ENCODE data around the gene EIF3J. TPM values are rescaled to one million over a fixed set of nuclear protein-coding genes. Genes with fewer than 3 reads are reported as not detected.
"Not testable (repeated sequence)": the region's sequence is repeated elsewhere in the genome, so short reads cannot be mapped to it uniquely, and the experiment has no call there.

EIF3J gene
- 84.0 and 96.4 TPM in 2 replicates for total RNA-seq (2014; rRNA removed; shearing (Covaris generic))

DNA sequence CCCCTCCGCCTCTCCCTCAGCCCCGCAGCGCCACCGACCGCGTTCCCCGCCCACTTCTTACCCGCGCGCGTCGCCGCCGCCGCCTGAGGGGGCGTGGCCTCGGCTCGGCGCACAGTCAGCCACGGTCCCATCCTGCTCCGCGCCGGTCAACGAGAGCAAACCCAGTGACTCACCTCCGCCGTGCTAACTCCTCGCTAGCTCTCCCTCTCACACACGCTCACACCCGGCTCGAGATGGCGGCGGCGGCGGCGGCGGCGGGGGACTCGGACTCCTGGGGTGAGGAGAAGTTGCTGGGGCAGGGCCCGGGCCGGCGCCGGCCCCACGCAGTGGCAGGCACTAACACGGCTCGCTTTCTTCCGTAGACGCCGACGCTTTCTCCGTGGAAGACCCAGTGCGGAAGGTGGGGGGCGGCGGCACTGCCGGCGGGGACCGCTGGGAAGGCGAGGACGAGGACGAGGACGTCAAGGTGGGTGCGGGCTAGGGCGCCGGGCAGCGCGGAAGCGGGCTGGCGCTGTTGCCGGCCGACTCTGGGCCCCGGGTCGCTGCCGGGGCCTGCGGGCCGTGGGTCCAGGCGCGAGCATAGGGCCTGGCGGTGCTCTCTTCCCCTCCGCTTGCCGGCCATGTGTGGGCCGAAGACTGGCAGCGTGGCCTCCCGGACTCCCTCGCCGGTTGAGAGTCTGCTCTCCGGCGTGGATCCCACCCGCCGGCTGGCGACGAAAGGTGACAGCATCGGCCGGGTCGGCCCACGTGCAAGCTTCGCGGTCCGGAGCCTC is at the start of gene EIF3J:
EIF3J (plus strand) TSS at position 186 of the 773 bp plus-strand sequence; CDS start at position 234, 48 bp downstream.
- peak; percentile 95 to 96 for DNase-seq
- Histone ChIP-seq H3K4me1 (no peaks in the 10 kb centered on the region), H3K27ac (peak within 1 kb of the TSS; percentile 86), H3K27me3 (no peaks in the 10 kb centered on the region), H3K4me3 (peak within 1 kb of the TSS; percentile 99), H3K36me3 (peaks cover 26% of the 10 kb centered on the region), H3K9me3 (replicated peaks) (no peaks in the 10 kb centered on the region)

GRCh38 chr15:44489464-44489863 is 47.5 kb upstream of the EIF3J start:
- Histone ChIP-seq H3K4me3 (no peak overlapping the region), H3K36me3 (peaks cover 57% of the 10 kb centered on the region), H3K27ac (no peak overlapping the region), H3K4me1 (peaks cover 3% of the 10 kb centered on the region; the same call in 1 of the 2 replicates), H3K27me3 (no peaks in the 10 kb centered on the region), H3K9me3 (replicated peaks) (no peaks in the 10 kb centered on the region)
- DNase-seq: no peak

DNA sequence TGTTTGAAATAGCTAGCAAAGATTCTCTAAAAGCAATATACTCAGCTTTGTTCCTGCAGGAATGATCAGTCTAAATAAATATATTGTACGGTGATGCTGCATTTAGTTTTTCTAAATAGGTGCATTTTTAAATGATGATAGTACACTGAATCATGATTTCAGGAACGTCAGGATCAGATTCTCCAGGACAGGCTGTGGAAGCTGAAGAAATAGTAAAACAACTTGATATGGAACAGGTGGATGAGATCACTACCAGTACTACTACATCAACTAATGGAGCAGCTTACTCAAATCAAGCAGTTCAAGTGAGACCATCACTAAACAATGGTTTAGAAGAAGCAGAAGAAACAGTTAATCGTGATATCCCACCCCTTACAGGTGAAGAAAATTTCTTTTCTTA is 46.3 kb upstream of the EIF3J start:
- DNase-seq: no peak
- Histone ChIP-seq H3K27me3 (no peaks in the 10 kb centered on the region), H3K36me3 (peaks cover 61% of the 10 kb centered on the region), H3K27ac (no peak overlapping the region), H3K9me3 (replicated peaks) (no peaks in the 10 kb centered on the region), H3K4me1 (peaks cover 3% of the 10 kb centered on the region; the same call in 1 of the 2 replicates), H3K4me3 (no peak overlapping the region)

GRCh38 chr15:44492040-44492439 is 44.9 kb upstream of the EIF3J start:
- no peaks in the 10 kb centered on the region for H3K27me3 ChIP-seq
- H3K4me3 ChIP-seq: no peak overlapping the region
- no peak for DNase-seq
- no peak overlapping the region for H3K27ac ChIP-seq
- H3K36me3 ChIP-seq: peaks cover 68% of the 10 kb centered on the region
- peaks cover 3% of the 10 kb centered on the region; the same call in 1 of the 2 replicates for H3K4me1 ChIP-seq
- no peaks in the 10 kb centered on the region for H3K9me3 ChIP-seq (replicated peaks)

- H3K4me3 ChIP-seq: no peak overlapping the region
- H3K4me1 ChIP-seq: peaks cover 3% of the 10 kb centered on the region; the same call in 1 of the 2 replicates
- H3K9me3 ChIP-seq (replicated peaks): no peaks in the 10 kb centered on the region
- no peaks in the 10 kb centered on the region for H3K27me3 ChIP-seq
- no peak overlapping the region for H3K27ac ChIP-seq
- no peak for DNase-seq
- H3K36me3 ChIP-seq: peaks cover 67% of the 10 kb centered on the region
Measured at GRCh38 chr15:44492672-44493071, 44.3 kb upstream of the EIF3J start.

DNA sequence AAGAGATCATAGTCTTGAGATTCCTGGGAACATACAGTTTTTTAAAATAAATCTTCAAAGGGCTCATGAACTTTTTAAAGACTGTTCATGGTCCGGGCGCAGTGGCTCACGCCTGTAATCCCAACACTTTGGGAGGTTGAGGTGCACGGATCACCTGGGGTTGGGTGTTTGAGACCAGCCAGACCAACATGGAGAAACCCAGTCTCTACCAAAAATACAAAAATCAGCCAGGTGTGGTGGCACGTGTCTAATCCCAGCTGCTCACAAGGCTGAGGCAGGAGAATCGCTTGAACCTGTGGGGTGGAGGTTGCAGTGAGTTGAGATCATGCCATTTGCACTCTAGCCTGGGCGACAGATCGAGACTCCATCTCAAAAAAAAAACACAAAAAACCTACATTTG is 41.4 kb upstream of the EIF3J start:
- Histone ChIP-seq H3K27me3 (no peaks in the 10 kb centered on the region), H3K4me3 (no peak overlapping the region), H3K4me1 (no peaks in the 10 kb centered on the region), H3K9me3 (replicated peaks) (no peaks in the 10 kb centered on the region), H3K36me3 (peaks cover 64% of the 10 kb centered on the region), H3K27ac (no peak overlapping the region)
- DNase-seq: no peak

GRCh38 chr15:44500555-44500954 is 36.4 kb upstream of the EIF3J start:
- DNase-seq: no peak
- Histone ChIP-seq H3K4me1 (peaks cover 5% of the 10 kb centered on the region; the same call in 1 of the 2 replicates), H3K36me3 (peaks cover 65% of the 10 kb centered on the region), H3K27me3 (no peaks in the 10 kb centered on the region), H3K4me3 (no peak overlapping the region), H3K9me3 (replicated peaks) (no peaks in the 10 kb centered on the region), H3K27ac (no peak overlapping the region)

DNA sequence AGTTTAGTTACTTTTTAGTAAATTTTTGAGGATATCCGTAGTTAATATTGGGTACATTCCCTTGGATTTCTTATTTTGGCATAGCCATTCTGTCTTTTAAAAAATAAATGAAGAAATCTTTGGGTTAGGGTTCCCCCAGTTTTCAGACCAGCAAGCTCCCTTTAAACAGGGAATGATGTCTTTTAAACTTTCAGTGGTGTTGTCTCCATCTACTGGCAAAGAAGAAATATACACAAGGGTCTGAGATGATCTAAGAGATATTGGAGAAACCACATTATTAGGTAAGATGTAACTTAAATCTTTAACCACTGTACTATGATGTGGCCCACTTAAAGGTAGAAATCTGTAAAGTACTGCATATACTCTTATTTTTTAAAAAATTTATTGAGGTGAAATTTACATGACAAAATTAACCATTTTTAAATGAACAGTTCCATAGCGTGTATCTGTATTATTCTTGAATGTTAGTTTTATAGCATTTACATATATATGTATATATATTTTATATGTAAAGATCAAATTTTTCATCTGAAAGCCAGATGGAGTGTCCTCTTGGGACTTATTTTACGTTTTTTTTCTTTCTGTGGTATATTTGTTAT is 35.1 kb upstream of the EIF3J start:
- Histone ChIP-seq H3K4me1 (peaks cover 5% of the 10 kb centered on the region; the same call in 1 of the 2 replicates), H3K36me3 (peaks cover 60% of the 10 kb centered on the region), H3K9me3 (replicated peaks) (no peaks in the 10 kb centered on the region), H3K27me3 (no peaks in the 10 kb centered on the region), H3K27ac (no peak overlapping the region), H3K4me3 (no peak overlapping the region)
- DNase-seq: peak in 1 of 2 experiments; percentile 56

DNA sequence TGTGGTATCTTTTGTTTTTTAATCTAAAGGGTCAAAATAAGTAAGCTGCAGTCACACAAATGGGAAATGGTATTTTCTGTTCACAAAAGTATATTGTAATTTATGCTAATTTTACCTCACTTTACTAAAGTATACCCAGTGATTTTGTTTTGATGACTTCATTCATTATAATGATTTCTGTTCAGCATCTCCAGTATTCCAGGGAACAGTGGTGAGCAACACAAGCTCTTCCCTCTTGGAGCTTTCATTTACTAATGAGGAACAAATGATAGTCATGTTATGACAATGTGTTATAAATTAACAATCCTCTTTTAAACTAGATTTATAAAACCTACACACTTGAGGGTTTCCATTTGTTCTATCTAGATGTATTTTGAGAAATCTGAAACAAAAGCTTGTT is 20.5 kb upstream of the EIF3J start:
- H3K4me3 ChIP-seq: no peak overlapping the region
- no peaks in the 10 kb centered on the region for H3K27me3 ChIP-seq
- no peak overlapping the region for H3K27ac ChIP-seq
- H3K9me3 ChIP-seq (replicated peaks): no peaks in the 10 kb centered on the region
- no peak for DNase-seq
- peaks cover 59% of the 10 kb centered on the region for H3K36me3 ChIP-seq
- no peaks in the 10 kb centered on the region for H3K4me1 ChIP-seq

DNA sequence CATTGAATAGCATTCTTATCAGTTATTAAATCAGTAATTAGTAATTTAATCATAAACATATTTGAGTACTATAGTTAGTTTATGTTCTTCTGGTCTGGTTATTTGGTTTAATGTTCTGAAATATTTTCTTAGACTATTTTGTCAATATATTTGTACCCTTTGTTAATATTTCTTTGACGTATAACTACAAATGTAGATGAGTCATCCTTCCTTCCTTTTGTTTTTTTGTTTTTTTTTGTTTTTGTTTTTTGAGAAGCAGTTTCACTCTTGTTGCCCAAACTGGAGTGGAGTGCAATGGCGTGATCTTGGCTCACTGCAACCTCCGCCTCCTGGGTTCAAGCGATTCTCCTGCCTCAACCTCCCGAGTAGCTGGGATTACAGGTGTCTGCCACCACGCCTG is 17.4 kb upstream of the EIF3J start:
- DNase-seq: no peak
- Histone ChIP-seq H3K4me1 (no peaks in the 10 kb centered on the region), H3K4me3 (no peak overlapping the region), H3K27me3 (no peaks in the 10 kb centered on the region), H3K27ac (no peak overlapping the region), H3K36me3 (peaks cover 61% of the 10 kb centered on the region), H3K9me3 (replicated peaks) (no peaks in the 10 kb centered on the region)

DNA sequence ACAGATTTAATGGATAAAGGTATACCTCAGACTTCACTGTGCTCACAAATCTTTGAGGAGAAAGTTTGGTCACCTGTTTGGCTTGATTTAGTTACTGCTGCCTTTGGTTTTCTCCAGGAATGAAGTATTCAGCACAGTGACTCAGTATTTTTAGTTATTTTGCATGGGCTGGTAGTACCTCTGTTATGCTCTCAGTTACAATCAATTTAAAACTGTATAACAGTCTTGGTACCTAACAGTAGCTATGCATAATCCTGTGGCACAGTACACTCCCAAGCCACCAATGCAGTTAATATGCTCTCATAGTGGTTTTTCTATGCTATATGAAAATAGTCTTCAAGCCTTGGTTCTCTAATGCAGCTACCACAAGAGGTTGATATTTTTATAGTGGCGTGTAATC is 11.9 kb upstream of the EIF3J start:
- no peaks in the 10 kb centered on the region for H3K4me1 ChIP-seq
- H3K27me3 ChIP-seq: no peaks in the 10 kb centered on the region
- H3K36me3 ChIP-seq: peaks cover 52% of the 10 kb centered on the region
- no peak for DNase-seq
- no peaks in the 10 kb centered on the region for H3K9me3 ChIP-seq (replicated peaks)
- no peak overlapping the region for H3K4me3 ChIP-seq
- no peak overlapping the region for H3K27ac ChIP-seq

DNA sequence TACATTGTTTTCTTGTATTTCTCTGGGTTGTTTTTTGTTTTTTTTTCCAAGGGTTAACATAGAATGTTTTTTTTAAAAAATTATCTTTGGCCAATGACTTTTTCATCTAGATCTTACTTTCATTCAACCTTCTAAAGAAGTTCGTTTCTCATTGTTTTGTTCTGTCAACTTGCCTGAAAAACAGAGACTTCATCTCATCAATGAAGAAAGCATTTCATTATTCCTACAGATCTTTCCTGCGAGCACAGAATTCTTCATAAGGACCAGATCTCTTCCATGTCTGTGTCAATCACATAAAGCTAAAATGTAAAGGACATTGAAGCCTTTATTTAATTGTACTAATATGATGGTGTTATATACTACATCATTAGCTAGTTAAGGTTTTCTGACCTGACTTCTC is 9.7 kb upstream of the EIF3J start:
- H3K4me3 ChIP-seq: no peak overlapping the region
- no peak for DNase-seq
- no peaks in the 10 kb centered on the region for H3K27me3 ChIP-seq
- H3K9me3 ChIP-seq (replicated peaks): no peaks in the 10 kb centered on the region
- no peak overlapping the region for H3K27ac ChIP-seq
- no peaks in the 10 kb centered on the region for H3K4me1 ChIP-seq
- H3K36me3 ChIP-seq: peaks cover 39% of the 10 kb centered on the region

DNA sequence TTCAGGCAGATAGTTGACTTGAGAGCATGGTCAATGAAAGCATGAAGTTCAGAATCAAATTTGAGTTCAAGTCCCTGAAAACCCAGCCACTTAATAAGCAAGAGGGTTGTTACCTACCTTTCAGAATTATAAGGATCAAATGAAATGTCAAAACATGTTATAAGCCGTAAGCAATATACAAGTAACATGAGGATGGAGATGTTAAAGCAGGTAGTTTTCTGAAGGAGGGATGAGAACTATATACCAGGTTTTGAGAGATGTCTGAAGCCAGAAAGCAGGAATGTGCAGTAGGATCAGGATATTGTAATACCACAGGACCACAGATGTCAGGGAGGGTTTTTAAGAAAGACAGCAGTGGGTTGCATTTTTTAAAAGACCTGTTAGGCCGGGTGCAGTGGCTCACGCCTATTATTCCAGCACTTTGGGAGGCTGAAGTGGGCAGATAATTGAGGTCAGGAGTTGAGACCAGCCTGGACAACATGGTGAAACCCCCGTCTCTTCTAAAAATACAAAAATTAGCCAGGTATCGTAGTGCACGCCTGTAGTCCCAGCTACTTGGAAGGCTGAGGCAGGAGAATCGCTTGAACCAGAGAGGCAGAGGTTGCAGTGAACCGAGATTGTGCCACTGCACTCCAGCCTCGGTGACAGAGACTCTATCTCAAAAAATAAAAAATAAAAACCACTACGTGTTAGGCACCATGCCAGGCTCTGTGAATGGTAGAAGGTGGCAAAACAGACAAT is 6.9 kb upstream of the EIF3J start:
- Histone ChIP-seq H3K4me3 (no peak overlapping the region), H3K4me1 (no peaks in the 10 kb centered on the region), H3K27ac (no peak overlapping the region), H3K27me3 (no peaks in the 10 kb centered on the region), H3K9me3 (replicated peaks) (no peaks in the 10 kb centered on the region), H3K36me3 (peaks cover 19% of the 10 kb centered on the region)
- DNase-seq: no peak

DNA sequence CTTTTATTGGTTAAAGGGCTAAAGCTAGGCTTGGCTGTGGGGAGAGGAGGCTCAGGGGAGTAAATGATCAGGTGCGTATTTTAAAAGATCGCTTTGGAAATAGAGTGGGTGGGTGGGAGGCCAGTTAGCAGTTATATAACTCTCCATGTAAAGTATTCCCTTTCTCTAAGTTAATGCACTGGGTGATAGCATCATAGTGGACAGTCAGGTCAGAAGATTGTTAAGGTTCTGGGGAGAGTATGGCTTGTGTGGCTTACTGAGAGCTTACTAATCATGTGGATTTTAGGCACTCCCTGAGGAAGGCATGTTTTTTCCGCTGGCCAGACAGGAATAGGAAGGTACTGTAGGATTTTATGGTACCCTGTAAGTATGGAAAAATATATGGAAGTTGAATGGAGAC is 6.3 kb upstream of the EIF3J start:
- H3K4me3 ChIP-seq: no peak overlapping the region
- no peaks in the 10 kb centered on the region for H3K27me3 ChIP-seq
- no peak for DNase-seq
- H3K4me1 ChIP-seq: no peaks in the 10 kb centered on the region
- peaks cover 15% of the 10 kb centered on the region for H3K36me3 ChIP-seq
- no peaks in the 10 kb centered on the region for H3K9me3 ChIP-seq (replicated peaks)
- no peak overlapping the region for H3K27ac ChIP-seq

- not testable (repeated sequence) for DNase-seq, H3K27me3 ChIP-seq
Measured at GRCh38 chr15:44532275-44532674, 4.7 kb upstream of the EIF3J start.

More at GRCh38 chr15:44532275-44532674, 4.7 kb upstream of the EIF3J start:
- H3K27ac ChIP-seq; H3K4me3 ChIP-seq; H3K4me1 ChIP-seq; H3K9me3 ChIP-seq (replicated peaks); H3K36me3 ChIP-seq: not testable (repeated sequence)
